ENCODE data around the gene TMEM30B. TPM values are rescaled to one million over a fixed set of nuclear protein-coding genes. Genes with fewer than 3 reads are reported as not detected.

TMEM30B gene
- total and polyA plus RNA-seq, 2 of the 13 experiments (the other 11 are each of a cell fraction or from before 2014, with no cell fraction given), result not detected

GRCh38 chr14:61280526-61281185, 482 bp downstream of the TMEM30B start:
- BruUV-seq (replicated peaks), result no TSS peak
- Histone ChIP-seq H3K9me3 (ENCODE audit: low read length) (no peaks in the 10 kb centered on the region), H3K4me2 (ENCODE audit: low read depth, low read length) (no peak overlapping the region), H4K20me1 (ENCODE audit: insufficient read depth, low read length) (no peaks in the 10 kb centered on the region), H3K27ac (ENCODE audit: extremely low read length, insufficient read depth, low read length) (no peak overlapping the region), H3K9ac (ENCODE audit: insufficient read depth, low read depth, low read length) (no peak overlapping the region), H3K4me1 (ENCODE audit: insufficient read depth, low read length) (peaks cover 31% of the 10 kb centered on the region), H3K79me2 (ENCODE audit: insufficient read depth, low read length) (no peaks in the 10 kb centered on the region), H2AFZ (ENCODE audit: low read length) (no peak overlapping the region), H3K27me3 (ENCODE audit: control insufficient read depth in 1 of 2, insufficient read depth in 2 of 2, low read length in 2 of 2) (no peaks in the 10 kb centered on the region; a peak in 1 of 5 replicates), H3K4me3 (replicated peaks in 1 of 3; ENCODE audit: insufficient read depth in 1 of 3, low read depth in 2 of 3, low read length in 3 of 3) (no peak overlapping the region), H3K36me3 (replicated peaks in 1 of 2; ENCODE audit: control insufficient read depth in 1 of 2, insufficient read depth in 2 of 2, low read length in 2 of 2) (no peaks in the 10 kb centered on the region)
- ChIA-PET CTCF (ENCODE audit: low intra/inter-chr PET ratio, low total read pairs) (no interaction called here), POLR2A (no interaction called here)
- ATAC-seq (no peak), DNase-seq (ENCODE audit: low spot score) (no peak), FAIRE-seq (no peak)
- intact Hi-C loops (cut with micrococcal nuclease; ENCODE audit: unreplicated experiment) (no loop called here), in situ Hi-C loops (cut with HindIII; ENCODE audit: extremely low pct_ligation_motif_present, low pct_unique_long_range_greater_than_20kb) (loop anchor here (25.0 kb wide), 1 partner anchor 557 kb away; no protein-coding TSS in a partner anchor)
- 94% methylated on average over 57 of the region's 81 CpGs for WGBS (ENCODE audit: low lambda C conversion rate)
- TF ChIP-seq E2F5 (CRISPR knock-in tag; conservative IDR thresholded peaks at IDR 0.05) (no peak), TSC22D2 (CRISPR knock-in tag; IDR thresholded peaks at IDR 0.05; ENCODE audit: borderline replicate concordance) (no peak), ZNF276 (CRISPR knock-in tag; IDR thresholded peaks at IDR 0.05; ENCODE audit: low read depth) (no peak), SP1 (IDR thresholded peaks at IDR 0.05) (no peak), SP1 (CRISPR knock-in tag; IDR thresholded peaks at IDR 0.05) (no peak), PAF1 (CRISPR knock-in tag; IDR thresholded peaks at IDR 0.05) (no peak), TFAP4 (IDR thresholded peaks at IDR 0.05; ENCODE audit: borderline replicate concordance, low read depth) (no peak), ZNF629 (CRISPR knock-in tag; conservative IDR thresholded peaks at IDR 0.05) (no peak), ZNF766 (CRISPR knock-in tag; IDR thresholded peaks at IDR 0.05; ENCODE audit: borderline replicate concordance) (no peak), IRF2 (CRISPR knock-in tag; IDR thresholded peaks at IDR 0.05) (no peak)

Measured in HepG2 (cell line).